ENCODE data around the gene GMCL2.

The GMCL2 gene

GRCh38 chr5:178216088-178216534 lies 28.9 kb upstream of the GMCL2 start:
- no peak overlapping the region for H3K4me3 ChIP-seq (ENCODE audit: control insufficient read depth, low read depth, low read length)
- no peak for DNase-seq (ENCODE audit: low read depth)
- no peak for TF ChIP-seq CTCF (conservative IDR thresholded peaks at IDR 0.05; ENCODE audit: control insufficient read depth, insufficient read depth, low read depth, low read length)

- DNase-seq (ENCODE audit: low read depth) = no peak
- no peak for TF ChIP-seq CTCF (conservative IDR thresholded peaks at IDR 0.05; ENCODE audit: control insufficient read depth, insufficient read depth, low read depth, low read length)
- H3K4me3 ChIP-seq (ENCODE audit: control insufficient read depth, low read depth, low read length) = no peak overlapping the region
Observed at GRCh38 chr5:178215280-178216002, 28.3 kb upstream of the GMCL2 start.

DNA sequence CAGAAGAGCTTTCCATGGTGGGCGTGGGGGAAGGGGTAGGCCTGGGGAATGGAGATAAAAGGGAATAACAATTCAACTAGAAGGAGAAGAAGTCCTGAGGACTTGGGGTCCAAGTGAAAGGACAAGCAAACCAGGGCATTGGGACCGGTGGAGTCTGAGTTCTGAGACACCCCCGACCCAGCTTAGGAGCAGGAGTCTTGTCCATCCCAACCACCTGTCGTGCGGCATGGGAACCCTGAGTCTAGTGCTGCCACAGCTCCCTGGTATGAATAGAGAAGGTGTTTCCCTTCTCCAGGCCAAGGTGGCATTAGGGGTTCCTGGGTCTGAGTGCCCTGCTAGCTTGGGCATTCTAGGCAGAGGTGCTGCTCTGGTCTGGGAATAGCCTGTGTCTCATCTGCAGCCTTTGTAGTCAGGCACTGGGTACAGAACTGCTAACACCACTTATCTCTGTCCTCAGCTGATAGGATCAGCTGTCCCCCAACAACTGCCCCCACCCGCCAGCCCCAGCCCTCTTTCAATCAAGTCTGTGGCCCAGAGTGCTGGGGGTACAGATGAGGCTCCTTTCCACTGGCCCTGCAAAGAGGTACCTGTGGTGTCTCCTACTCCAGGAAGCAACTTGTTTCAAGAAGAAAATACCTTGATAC lies 27.1 kb upstream of the GMCL2 start:
- DNase-seq (ENCODE audit: low read depth) = no peak
- H3K4me3 ChIP-seq (ENCODE audit: control insufficient read depth, low read depth, low read length) = no peak overlapping the region
- no peak for TF ChIP-seq CTCF (conservative IDR thresholded peaks at IDR 0.05; ENCODE audit: control insufficient read depth, insufficient read depth, low read depth, low read length)

DNA sequence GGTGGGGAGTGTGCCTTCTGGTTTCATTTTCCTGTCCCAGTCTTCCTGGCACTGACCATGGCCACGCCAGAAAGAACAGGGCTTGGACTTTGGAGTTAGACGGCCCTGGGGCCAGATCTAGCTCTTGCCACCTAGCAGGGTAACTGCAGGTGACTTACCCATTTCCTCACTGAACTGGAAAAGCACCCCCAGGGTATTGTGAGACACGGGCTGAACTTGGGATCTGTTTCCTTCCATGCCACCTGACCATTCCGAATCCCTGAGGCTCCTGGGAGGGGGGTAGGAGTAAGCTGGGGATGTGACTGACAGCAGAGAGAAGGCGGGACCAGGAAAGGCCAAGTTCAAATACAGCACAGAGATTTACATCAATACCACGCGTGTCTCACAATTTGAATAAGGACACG lies 26.6 kb upstream of the GMCL2 start:
- no peak overlapping the region for H3K4me3 ChIP-seq (ENCODE audit: control insufficient read depth, low read depth, low read length)
- TF ChIP-seq CTCF (conservative IDR thresholded peaks at IDR 0.05; ENCODE audit: control insufficient read depth, insufficient read depth, low read depth, low read length) = no peak
- DNase-seq (ENCODE audit: low read depth) = no peak

- no peak for TF ChIP-seq CTCF (conservative IDR thresholded peaks at IDR 0.05; ENCODE audit: control insufficient read depth, insufficient read depth, low read depth, low read length)
- DNase-seq (ENCODE audit: low read depth) = no peak
- no peak overlapping the region for H3K4me3 ChIP-seq (ENCODE audit: control insufficient read depth, low read depth, low read length)
Observed at GRCh38 chr5:178213003-178213461, 25.9 kb upstream of the GMCL2 start.

GRCh38 chr5:178212241-178213002 lies 25.3 kb upstream of the GMCL2 start:
- no peak for TF ChIP-seq CTCF (conservative IDR thresholded peaks at IDR 0.05; ENCODE audit: control insufficient read depth, insufficient read depth, low read depth, low read length)
- DNase-seq (ENCODE audit: low read depth) = no peak
- H3K4me3 ChIP-seq (ENCODE audit: control insufficient read depth, low read depth, low read length) = no peak overlapping the region
